WERI-Rb-1 (cell line): Measurements from ENCODE around the gene ARGFX.

Source experiments
- DNase-seq: peaks from one replicate; pipeline ENCODE4 v3.0.0-alpha.2; 2020
- H3K27ac ChIP-seq: fragments of 250-450 bp; sonication (Bioruptor Pico); 2 replicates; pipeline ENCODE4 v1.5.1; 2020; ENCODE audit warnings: mild to moderate bottlenecking, moderate library complexity
- H3K27me3 ChIP-seq: fragments of 250-450 bp; sonication (Bioruptor Pico); 2 replicates; pipeline ENCODE4 v1.5.1; 2021; ENCODE audit warnings: mild to moderate bottlenecking, low read depth, moderate library complexity; ENCODE audit not compliant: insufficient read depth, severe bottlenecking
- H3K36me3 ChIP-seq: fragments of 250-450 bp; sonication (Bioruptor Pico); 2 replicates; pipeline ENCODE4 v1.5.1; 2020; ENCODE audit warnings: mild to moderate bottlenecking, moderate library complexity
- H3K4me3 ChIP-seq: 2 replicates; pipeline ENCODE4 v1.5.1; 2011; ENCODE audit warnings: low read depth, mild to moderate bottlenecking, control low read depth, low read length
- H3K9me3 ChIP-seq: fragments of 250-450 bp; sonication (Bioruptor Pico); 2 replicates; pipeline ENCODE4 v1.5.1; 2021; ENCODE audit warnings: mild to moderate bottlenecking, moderate library complexity; ENCODE audit not compliant: severe bottlenecking
- TF ChIP-seq, protein P1 (sequence below): IDR thresholded peaks from 2 replicates; pipeline ENCODE4 v1.5.1; 2011; ENCODE audit warnings: low read depth, mild to moderate bottlenecking, control low read depth, inconsistent platforms, low read length

ARGFX gene

GRCh38 chr3:121562148-121562547 is 5.6 kb upstream of the ARGFX start:
- DNase-seq: no peak
- TF ChIP-seq, protein P1, sequence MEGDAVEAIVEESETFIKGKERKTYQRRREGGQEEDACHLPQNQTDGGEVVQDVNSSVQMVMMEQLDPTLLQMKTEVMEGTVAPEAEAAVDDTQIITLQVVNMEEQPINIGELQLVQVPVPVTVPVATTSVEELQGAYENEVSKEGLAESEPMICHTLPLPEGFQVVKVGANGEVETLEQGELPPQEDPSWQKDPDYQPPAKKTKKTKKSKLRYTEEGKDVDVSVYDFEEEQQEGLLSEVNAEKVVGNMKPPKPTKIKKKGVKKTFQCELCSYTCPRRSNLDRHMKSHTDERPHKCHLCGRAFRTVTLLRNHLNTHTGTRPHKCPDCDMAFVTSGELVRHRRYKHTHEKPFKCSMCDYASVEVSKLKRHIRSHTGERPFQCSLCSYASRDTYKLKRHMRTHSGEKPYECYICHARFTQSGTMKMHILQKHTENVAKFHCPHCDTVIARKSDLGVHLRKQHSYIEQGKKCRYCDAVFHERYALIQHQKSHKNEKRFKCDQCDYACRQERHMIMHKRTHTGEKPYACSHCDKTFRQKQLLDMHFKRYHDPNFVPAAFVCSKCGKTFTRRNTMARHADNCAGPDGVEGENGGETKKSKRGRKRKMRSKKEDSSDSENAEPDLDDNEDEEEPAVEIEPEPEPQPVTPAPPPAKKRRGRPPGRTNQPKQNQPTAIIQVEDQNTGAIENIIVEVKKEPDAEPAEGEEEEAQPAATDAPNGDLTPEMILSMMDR: no peak
- Histone ChIP-seq H3K27me3 (no peaks in the 10 kb centered on the region), H3K27ac (no peak overlapping the region), H3K9me3 (no peaks in the 10 kb centered on the region), H3K4me3 (no peak overlapping the region), H3K36me3 (no peaks in the 10 kb centered on the region)

DNA sequence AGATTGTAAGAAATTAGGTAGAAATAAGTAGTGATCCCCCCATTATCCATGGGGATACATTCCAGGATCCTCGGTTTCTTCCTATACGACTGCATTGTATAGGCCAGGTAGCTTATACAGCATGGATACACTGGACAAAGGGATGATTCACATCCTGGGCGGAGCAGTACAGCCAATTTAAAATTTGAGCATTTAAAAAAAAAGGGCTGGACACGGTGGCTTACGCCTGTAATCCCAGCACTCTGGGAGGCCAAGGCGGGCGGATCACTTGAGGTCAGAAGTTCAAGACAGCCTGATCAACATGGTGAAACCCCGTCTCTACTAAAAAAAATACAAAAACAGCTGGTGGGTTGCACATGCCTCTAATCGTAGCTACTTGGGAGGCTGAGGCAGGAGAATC is 976 bp upstream of the ARGFX start:
- TF ChIP-seq, protein P1: no peak
- H3K36me3 ChIP-seq: no peaks in the 10 kb centered on the region
- H3K27ac ChIP-seq: no peak overlapping the region
- DNase-seq: no peak
- no peaks in the 10 kb centered on the region for H3K9me3 ChIP-seq
- H3K4me3 ChIP-seq: no peak overlapping the region
- no peaks in the 10 kb centered on the region for H3K27me3 ChIP-seq

- peak; percentile 60 for DNase-seq
- TF ChIP-seq, protein P1: no peak
- H3K36me3 ChIP-seq: no peaks in the 10 kb centered on the region
Observed at GRCh38 chr3:121574449-121574848, 6.7 kb downstream of the ARGFX start.

GRCh38 chr3:121581691-121582090 is 13.9 kb downstream of the ARGFX start:
- Histone ChIP-seq H3K27me3 (no peaks in the 10 kb centered on the region), H3K36me3 (no peaks in the 10 kb centered on the region), H3K27ac (no peak overlapping the region), H3K9me3 (no peaks in the 10 kb centered on the region), H3K4me3 (no peak overlapping the region)
- TF ChIP-seq, protein P1: no peak
- no peak for DNase-seq

More at GRCh38 chr3:121574449-121574848, 6.7 kb downstream of the ARGFX start:
- Histone ChIP-seq H3K27me3 (no peaks in the 10 kb centered on the region), H3K27ac (no peak overlapping the region), H3K4me3 (no peak overlapping the region), H3K9me3 (no peaks in the 10 kb centered on the region)

GRCh38 chr3:121584418-121584817 is 16.7 kb downstream of the ARGFX start:
- H3K9me3 ChIP-seq: no peaks in the 10 kb centered on the region
- DNase-seq: no peak

More at GRCh38 chr3:121584418-121584817, 16.7 kb downstream of the ARGFX start:
- Histone ChIP-seq H3K27ac (no peak overlapping the region), H3K4me3 (no peak overlapping the region), H3K27me3 (no peaks in the 10 kb centered on the region), H3K36me3 (no peaks in the 10 kb centered on the region)
- TF ChIP-seq, protein P1: no peak
